Lower leg skin (tissue), 3 donors: ENCODE results near the gene RAVER2.

Source experiments
- CTCF ChIP-seq, 3 donors: fragments of 450-650 bp; IDR thresholded peaks; one replicate each; pipeline ENCODE4 v1.5.1; 2016; ENCODE audit warnings: antibody characterized with exemption in 3 of 3, mild to moderate bottlenecking in 3 of 3, moderate library complexity in 2 of 3
- POLR2A ChIP-seq, 2 donors: fragments of 450-650 bp; IDR thresholded peaks; one replicate each; pipeline ENCODE4 v1.6.1; 2016 to 2017; ENCODE audit warnings: antibody characterized with exemption in 2 of 2, mild to moderate bottlenecking in 1 of 2, moderate library complexity in 1 of 2

- TF ChIP-seq CTCF (IDR thresholded peaks at IDR 0.05) (no peak), POLR2A (IDR thresholded peaks at IDR 0.05) (no peak)
Observed at GRCh38 chr1:64871256-64871655, 126.4 kb downstream of the RAVER2 start.
